ENCODE results near the gene HEBP1.

HEBP1 gene

DNA sequence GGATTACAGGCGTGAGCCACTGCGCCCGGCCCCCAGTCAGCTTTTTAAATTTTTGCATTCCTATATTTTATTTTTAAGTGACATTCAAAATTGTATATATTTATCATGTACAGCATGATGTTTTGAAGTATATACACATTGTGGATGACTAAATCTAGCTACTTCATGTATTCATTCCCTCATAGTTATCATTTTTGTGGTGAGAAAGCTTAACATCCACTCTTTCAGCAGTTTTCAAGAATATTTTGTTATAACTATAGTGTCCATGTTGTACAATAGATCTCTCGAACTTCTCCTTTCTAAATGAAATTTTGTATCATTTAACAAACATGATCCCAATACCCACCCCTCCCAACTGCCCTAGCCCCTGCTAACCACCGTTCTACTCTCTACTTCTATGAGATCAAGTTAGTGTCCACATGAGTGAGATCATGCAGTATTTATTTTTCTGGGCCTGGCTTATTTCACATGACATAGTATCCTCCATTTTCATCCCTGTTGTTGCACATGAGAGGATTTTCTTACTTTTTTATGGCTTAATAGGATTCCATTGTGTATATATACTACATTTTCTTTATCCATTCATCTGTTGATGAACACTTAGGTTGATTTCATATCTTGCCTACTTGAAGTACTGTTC, 8.8 kb upstream of the HEBP1 start:
- H3K27me3 ChIP-seq (ENCODE audit: insufficient read depth, poor library complexity, severe bottlenecking): no peaks in the 10 kb centered on the region

DNA sequence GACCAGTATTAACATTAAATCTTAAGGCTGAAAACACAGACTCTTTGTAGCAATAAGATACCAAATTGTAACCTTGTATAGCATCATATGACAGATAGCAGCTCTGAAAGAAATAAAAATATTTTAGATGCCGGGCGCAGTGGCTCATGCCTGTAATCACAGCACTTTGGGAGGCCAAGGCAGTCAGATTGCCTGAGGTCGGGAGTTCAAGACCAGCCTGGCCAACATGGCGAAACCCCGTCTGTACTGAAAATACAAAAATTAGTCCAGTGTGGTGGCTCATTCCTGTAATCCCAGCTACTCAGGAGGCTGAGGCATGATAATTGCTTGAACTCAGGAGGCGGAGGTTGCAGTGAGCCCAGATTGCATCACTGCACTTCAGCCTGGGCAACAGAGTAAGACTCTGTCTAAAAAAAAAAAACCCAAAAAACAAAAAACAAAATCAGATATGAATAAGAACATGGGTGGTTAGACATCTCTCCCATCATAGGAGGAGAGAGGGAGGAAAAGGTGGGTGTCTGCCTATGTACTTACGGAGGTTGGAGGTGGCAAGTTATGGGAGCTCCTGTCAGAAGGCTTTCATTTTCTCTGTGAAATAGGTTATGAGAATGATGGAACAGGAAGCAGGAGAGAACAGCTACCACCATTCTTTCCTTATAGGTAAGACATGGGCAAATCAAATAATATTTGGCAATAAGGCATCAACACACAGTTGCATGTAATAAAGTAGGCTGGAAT, 7.6 kb upstream of the HEBP1 start:
- Histone ChIP-seq H3K27ac (replicated peaks) (no peak overlapping the region), H3K27me3 (ENCODE audit: insufficient read depth, poor library complexity, severe bottlenecking) (no peaks in the 10 kb centered on the region), H3K4me3 (replicated peaks; ENCODE audit: insufficient read depth, low read length) (no peak overlapping the region)
- no peak for DNase-seq (ENCODE audit: low read depth in 1 of 2, low spot score in 1 of 2)
- no peak for TF ChIP-seq POLR2AphosphoS5 (IDR thresholded peaks at IDR 0.05; ENCODE audit: low read depth)
- no peak for TF ChIP-seq GABPA (IDR thresholded peaks at IDR 0.05; ENCODE audit: low read depth)
- TF ChIP-seq, protein P1, sequence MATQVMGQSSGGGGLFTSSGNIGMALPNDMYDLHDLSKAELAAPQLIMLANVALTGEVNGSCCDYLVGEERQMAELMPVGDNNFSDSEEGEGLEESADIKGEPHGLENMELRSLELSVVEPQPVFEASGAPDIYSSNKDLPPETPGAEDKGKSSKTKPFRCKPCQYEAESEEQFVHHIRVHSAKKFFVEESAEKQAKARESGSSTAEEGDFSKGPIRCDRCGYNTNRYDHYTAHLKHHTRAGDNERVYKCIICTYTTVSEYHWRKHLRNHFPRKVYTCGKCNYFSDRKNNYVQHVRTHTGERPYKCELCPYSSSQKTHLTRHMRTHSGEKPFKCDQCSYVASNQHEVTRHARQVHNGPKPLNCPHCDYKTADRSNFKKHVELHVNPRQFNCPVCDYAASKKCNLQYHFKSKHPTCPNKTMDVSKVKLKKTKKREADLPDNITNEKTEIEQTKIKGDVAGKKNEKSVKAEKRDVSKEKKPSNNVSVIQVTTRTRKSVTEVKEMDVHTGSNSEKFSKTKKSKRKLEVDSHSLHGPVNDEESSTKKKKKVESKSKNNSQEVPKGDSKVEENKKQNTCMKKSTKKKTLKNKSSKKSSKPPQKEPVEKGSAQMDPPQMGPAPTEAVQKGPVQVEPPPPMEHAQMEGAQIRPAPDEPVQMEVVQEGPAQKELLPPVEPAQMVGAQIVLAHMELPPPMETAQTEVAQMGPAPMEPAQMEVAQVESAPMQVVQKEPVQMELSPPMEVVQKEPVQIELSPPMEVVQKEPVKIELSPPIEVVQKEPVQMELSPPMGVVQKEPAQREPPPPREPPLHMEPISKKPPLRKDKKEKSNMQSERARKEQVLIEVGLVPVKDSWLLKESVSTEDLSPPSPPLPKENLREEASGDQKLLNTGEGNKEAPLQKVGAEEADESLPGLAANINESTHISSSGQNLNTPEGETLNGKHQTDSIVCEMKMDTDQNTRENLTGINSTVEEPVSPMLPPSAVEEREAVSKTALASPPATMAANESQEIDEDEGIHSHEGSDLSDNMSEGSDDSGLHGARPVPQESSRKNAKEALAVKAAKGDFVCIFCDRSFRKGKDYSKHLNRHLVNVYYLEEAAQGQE (IDR thresholded peaks at IDR 0.05; ENCODE audit: insufficient replicate concordance, low read depth): no peak
- TF ChIP-seq, protein P2, sequence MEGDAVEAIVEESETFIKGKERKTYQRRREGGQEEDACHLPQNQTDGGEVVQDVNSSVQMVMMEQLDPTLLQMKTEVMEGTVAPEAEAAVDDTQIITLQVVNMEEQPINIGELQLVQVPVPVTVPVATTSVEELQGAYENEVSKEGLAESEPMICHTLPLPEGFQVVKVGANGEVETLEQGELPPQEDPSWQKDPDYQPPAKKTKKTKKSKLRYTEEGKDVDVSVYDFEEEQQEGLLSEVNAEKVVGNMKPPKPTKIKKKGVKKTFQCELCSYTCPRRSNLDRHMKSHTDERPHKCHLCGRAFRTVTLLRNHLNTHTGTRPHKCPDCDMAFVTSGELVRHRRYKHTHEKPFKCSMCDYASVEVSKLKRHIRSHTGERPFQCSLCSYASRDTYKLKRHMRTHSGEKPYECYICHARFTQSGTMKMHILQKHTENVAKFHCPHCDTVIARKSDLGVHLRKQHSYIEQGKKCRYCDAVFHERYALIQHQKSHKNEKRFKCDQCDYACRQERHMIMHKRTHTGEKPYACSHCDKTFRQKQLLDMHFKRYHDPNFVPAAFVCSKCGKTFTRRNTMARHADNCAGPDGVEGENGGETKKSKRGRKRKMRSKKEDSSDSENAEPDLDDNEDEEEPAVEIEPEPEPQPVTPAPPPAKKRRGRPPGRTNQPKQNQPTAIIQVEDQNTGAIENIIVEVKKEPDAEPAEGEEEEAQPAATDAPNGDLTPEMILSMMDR (IDR thresholded peaks at IDR 0.05; ENCODE audit: insufficient read depth, low read length): no peak
- TF ChIP-seq SPI1 (IDR thresholded peaks at IDR 0.05; ENCODE audit: borderline replicate concordance, low read depth): no peak

More for the DNA sequence above, 8.8 kb upstream of the HEBP1 start:
- Histone ChIP-seq H3K27ac (replicated peaks) (no peak overlapping the region), H3K4me3 (replicated peaks; ENCODE audit: insufficient read depth, low read length) (no peak overlapping the region)
- TF ChIP-seq SPI1 (IDR thresholded peaks at IDR 0.05; ENCODE audit: borderline replicate concordance, low read depth): no peak
- TF ChIP-seq, protein P1 (IDR thresholded peaks at IDR 0.05; ENCODE audit: insufficient replicate concordance, low read depth): no peak
- no peak for DNase-seq (ENCODE audit: low read depth in 1 of 2, low spot score in 1 of 2)

DNA sequence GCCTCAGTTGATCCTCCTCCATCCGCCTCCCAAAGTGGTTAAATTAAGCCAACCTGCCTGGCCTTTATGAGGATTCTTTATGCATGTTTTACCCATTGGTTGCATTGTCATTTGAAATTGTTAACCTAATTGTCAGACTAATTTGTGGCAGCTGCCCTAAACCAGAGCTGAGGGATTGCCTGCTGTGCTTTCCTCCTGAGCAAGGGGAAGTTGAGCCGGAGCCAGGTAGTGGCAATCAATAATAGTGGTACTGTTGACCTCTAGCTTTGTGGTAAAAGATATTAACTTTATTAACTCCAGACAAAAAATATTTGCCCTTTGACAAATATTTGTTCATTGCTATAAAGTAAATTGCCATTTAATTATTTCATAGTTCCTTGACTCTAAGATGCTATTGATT, 5.6 kb upstream of the HEBP1 start:
- Histone ChIP-seq H3K27me3 (ENCODE audit: insufficient read depth, poor library complexity, severe bottlenecking) (no peaks in the 10 kb centered on the region), H3K27ac (replicated peaks) (no peak overlapping the region), H3K4me3 (replicated peaks; ENCODE audit: insufficient read depth, low read length) (no peak overlapping the region)
- TF ChIP-seq SPI1 (IDR thresholded peaks at IDR 0.05; ENCODE audit: borderline replicate concordance, low read depth) (no peak), GABPA (IDR thresholded peaks at IDR 0.05; ENCODE audit: low read depth) (no peak), POLR2AphosphoS5 (IDR thresholded peaks at IDR 0.05; ENCODE audit: low read depth) (no peak)
- TF ChIP-seq, protein P2 (IDR thresholded peaks at IDR 0.05; ENCODE audit: insufficient read depth, low read length): no peak
- TF ChIP-seq, protein P1 (IDR thresholded peaks at IDR 0.05; ENCODE audit: insufficient replicate concordance, low read depth): no peak
- DNase-seq (ENCODE audit: low read depth in 1 of 2, low spot score in 1 of 2): no peak
